ENCODE results near the gene AXIN2. TPM values are rescaled to one million over a fixed set of nuclear protein-coding genes. Genes with fewer than 3 reads are reported as not detected.

The AXIN2 gene
- total and polyA plus RNA-seq, 10 of the 15 experiments (the other 5 are each of a cell fraction or from before 2014, with no cell fraction given) = 0.47 to 7.8 (median 3.1) TPM

GRCh38 chr17:65556014-65556909 is 5.2 kb downstream of the AXIN2 start (continued):
- TF ChIP-seq ETV6 (conservative IDR thresholded peaks at IDR 0.05 in 1 of 2, IDR thresholded peaks at IDR 0.05 in 1 of 2; ENCODE audit: borderline replicate concordance in 1 of 2, low read depth in 1 of 2) = no peak
- no peak for TF ChIP-seq HSF1 (IDR thresholded peaks at IDR 0.05; ENCODE audit: low read depth, low read length)
- TF ChIP-seq HDGF (IDR thresholded peaks at IDR 0.05) = 0 out of 2 replicates have a peak, but pooled peaks have one; percentile 34
- TF ChIP-seq IRF4 (IDR thresholded peaks at IDR 0.05; ENCODE audit: low read depth, low read length) = no peak
- TF ChIP-seq IKZF1 (conservative IDR thresholded peaks at IDR 0.05) = peak; percentile 38; the same call in 1 of the 2 replicates
- TF ChIP-seq ZBTB4 (CRISPR knock-in tag; IDR thresholded peaks at IDR 0.05) = no peak
- no peak for TF ChIP-seq KAT2A (conservative IDR thresholded peaks at IDR 0.05; ENCODE audit: control insufficient read depth, low read depth, low read length)
- TF ChIP-seq E2F8 (IDR thresholded peaks at IDR 0.05; ENCODE audit: low read depth, partially characterized antibody) = no peak
- TF ChIP-seq SMC3 (IDR thresholded peaks at IDR 0.05; ENCODE audit: borderline replicate concordance, low read length) = peak; percentile 54
- no peak for TF ChIP-seq CHD1 (IDR thresholded peaks at IDR 0.05; ENCODE audit: low read depth, low read length)
- TF ChIP-seq NFYB (IDR thresholded peaks at IDR 0.05; ENCODE audit: insufficient read depth, low read depth, low read length) = no peak
- no peak for TF ChIP-seq ZBED1 (IDR thresholded peaks at IDR 0.05; ENCODE audit: borderline replicate concordance)
- no peak for TF ChIP-seq USF2 (IDR thresholded peaks at IDR 0.05; ENCODE audit: borderline replicate concordance, low read depth, low read length)
- TF ChIP-seq NBN (IDR thresholded peaks at IDR 0.05) = peak; percentile 65; the same call in 1 of the 2 replicates
- no peak for TF ChIP-seq USF1 (IDR thresholded peaks at IDR 0.05; ENCODE audit: borderline replicate concordance, extremely low read length, insufficient read depth, low read depth, low read length)
- peak; percentile 67 to 91 (median 90) for TF ChIP-seq CTCF (IDR thresholded peaks at IDR 0.05 in 2 of 3, conservative IDR thresholded peaks at IDR 0.05 in 1 of 3; ENCODE audit: control insufficient read depth in 2 of 3, extremely low read depth in 1 of 3, insufficient read depth in 1 of 3, low read depth in 3 of 3, low read length in 3 of 3)
